T-helper 22 cell (primary cell): ENCODE measurements around the gene UNC45B.
"Not testable (repeated sequence)": the region's sequence is repeated elsewhere in the genome, so short reads cannot be mapped to it uniquely, and the experiment has no call there.

Experiments
- DNase-seq: peaks from one replicate; pipeline ENCODE4 v3.0.0-alpha.2; 2020; ENCODE audit warnings: low read depth

The UNC45B gene, protein sequence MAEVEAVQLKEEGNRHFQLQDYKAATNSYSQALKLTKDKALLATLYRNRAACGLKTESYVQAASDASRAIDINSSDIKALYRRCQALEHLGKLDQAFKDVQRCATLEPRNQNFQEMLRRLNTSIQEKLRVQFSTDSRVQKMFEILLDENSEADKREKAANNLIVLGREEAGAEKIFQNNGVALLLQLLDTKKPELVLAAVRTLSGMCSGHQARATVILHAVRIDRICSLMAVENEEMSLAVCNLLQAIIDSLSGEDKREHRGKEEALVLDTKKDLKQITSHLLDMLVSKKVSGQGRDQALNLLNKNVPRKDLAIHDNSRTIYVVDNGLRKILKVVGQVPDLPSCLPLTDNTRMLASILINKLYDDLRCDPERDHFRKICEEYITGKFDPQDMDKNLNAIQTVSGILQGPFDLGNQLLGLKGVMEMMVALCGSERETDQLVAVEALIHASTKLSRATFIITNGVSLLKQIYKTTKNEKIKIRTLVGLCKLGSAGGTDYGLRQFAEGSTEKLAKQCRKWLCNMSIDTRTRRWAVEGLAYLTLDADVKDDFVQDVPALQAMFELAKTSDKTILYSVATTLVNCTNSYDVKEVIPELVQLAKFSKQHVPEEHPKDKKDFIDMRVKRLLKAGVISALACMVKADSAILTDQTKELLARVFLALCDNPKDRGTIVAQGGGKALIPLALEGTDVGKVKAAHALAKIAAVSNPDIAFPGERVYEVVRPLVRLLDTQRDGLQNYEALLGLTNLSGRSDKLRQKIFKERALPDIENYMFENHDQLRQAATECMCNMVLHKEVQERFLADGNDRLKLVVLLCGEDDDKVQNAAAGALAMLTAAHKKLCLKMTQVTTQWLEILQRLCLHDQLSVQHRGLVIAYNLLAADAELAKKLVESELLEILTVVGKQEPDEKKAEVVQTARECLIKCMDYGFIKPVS

DNA sequence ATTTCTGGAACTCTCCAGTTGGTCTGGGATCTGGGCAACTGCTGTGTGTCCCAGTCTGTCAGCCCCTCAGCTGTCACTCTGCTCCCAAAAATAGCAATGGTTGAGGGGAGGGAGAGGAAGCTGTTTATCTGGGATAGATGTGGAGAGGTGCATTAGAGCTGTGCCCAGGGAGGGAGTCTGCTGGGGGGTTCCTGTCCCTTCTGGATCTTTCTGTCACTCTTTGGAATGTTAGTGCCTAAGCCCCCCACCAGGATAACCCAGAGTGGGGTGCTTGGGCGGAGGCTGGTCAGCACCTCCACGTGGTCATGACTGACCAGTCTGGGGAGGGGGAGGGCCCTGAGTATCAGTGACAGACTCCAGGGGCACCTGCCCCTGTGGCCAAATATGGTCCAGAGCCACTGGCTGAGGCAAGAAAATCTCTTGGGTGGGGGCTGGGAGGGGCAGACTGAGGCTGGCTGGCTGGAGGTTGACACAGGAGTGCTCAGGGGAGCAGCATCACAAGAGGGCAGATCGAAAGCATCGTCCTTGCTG lies at the start of gene UNC45B:
Gene UNC45B (plus strand): TSS at position 443 of the 531 bp plus-strand sequence. CDS start 447 bp downstream, outside the sequence.
- no peak for DNase-seq

DNA sequence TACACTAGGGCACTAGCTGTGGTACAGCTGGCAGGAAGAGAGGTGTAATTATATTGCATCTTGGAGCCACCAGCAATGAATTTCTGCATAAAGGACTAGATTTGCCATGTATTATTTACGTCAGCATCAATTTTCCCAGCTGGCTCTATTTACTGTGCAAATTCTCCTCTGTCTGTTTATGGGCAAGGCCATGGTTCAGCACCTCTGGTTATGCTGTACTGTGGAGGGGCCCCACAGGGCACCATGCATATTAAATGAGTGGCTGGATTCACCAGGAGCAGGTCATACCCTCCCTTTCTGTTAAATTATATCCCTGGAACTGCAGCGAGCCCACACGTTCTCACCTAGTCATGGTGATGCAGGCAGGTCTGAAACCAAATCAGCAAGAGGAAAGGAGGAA lies 47.7 kb upstream of the UNC45B start:
- no peak for DNase-seq

DNA sequence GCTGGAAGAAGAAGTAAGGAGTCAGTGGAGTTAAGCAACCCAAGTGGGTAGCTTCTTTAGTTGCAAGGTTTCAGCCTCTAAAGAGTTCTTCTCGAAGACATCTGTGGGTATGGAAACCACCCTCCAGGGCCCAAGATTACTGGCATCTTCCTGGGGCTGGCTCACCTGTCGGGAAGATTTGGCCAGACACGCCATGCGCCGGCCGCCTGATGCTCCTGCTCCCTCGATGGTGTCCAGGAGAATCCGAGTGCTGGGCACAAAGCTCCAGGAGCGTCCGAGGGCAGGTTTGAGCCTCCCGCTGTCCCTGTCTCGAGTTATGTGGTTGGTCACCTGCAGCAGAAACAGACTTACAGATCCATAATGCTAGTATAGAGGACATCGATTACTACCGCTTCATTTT lies 46.6 kb upstream of the UNC45B start:
- DNase-seq = no peak

DNA sequence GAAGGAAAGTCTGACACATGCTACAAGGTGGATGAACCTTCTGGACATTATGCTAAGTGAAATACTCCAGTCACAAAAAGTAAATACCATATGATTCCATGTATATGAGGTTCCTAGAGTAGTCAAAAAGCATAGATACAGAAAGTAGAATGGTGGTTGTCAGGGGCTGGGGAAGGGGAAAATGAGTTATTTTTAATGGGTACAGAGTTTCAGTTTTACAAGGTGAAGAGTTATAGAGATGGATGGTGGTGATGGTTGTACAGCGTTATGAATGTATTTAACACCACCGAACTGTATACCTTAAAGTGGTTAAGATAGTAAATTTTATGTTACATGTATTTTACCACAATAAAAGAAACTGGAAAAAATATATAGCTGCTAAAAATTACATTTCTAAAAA lies 45.9 kb upstream of the UNC45B start:
- no peak for DNase-seq

DNA sequence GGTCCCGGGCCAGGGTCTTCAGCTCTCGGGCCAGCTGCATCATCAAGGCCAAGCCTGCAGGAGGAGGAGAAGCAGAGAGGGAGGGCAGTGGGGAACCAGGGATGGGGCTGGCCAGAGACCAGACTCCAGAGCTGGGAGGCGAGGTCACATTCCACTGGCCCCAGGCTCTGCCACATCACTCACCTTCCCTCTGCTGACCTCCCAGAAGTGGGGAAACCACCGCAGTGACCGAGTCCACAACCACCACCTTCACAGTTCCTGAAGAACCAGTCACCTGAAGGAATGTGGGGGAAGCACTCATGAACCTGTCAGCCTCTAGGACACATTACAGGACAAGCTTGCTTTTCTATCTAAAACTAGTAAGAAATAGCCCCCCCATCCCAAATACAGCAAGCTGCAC lies 44.3 kb upstream of the UNC45B start:
- no peak for DNase-seq

DNA sequence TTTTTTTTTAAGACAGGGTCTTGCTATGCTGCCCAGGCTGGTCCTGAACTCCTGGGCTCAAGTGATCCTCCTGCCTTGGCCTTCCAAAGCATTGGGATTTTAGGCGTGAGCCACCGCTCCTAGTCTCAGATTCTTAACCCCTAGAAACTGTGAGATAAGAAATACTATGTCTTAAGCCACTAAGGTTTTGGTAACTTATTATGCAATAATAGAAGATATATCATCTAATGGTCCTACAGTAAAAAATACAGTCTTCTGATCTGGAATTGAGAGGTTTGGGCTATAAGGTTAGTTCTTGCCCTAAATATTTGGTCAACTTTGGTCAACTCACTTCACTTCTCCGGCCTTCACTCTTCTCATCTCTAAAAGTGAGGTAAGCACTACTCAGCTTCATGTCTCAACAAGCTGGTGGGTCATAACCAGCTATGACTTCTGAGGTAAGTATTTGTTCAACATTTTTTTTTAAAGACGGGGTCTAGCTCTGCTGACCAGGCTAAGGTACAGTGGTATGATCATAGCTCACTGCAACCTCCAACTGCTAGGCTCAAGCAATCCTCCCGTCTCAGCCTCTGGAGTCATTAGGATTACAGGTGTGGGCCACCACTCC lies 42.7 kb upstream of the UNC45B start:
- no peak for DNase-seq

DNA sequence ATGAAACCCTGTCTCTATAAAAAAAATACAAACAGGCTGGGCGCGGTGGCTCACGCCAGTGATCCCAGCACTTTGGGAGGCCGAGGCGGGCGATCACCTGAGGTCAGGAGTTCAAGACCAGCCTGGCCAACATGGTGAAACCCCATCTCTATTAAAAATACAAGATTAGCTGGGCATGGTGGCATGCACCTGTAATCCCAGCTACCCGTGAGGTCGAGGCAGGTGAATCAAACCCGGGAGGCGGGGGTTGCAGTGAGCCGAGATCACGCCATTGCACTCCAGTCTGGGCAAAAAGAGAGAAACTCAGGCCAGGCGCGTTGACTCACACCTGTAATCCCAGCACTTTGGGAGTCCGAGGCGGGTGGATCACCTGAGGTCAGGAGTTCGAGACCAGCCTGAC lies 36.8 kb upstream of the UNC45B start:
- DNase-seq = not testable (repeated sequence)

DNA sequence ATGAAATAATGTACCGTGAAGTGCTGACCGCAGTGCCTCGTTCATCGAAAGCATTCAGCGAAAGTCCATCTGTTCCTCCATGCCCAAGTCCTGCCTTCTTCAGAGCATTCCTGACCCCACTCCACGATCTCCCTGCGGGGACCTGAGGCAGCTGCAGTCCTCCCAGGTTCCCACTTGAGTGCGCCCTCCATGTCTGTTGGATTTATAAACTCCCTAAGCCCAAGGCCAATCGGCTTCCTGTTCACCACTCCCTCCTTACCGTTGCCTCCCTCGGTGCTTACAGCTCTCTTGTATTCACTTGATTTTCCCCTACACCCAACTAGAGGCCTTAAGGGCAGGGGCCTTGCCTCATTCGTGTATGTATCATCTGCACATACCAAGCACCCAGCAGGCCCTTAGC lies 30.8 kb upstream of the UNC45B start:
- DNase-seq = no peak

DNA sequence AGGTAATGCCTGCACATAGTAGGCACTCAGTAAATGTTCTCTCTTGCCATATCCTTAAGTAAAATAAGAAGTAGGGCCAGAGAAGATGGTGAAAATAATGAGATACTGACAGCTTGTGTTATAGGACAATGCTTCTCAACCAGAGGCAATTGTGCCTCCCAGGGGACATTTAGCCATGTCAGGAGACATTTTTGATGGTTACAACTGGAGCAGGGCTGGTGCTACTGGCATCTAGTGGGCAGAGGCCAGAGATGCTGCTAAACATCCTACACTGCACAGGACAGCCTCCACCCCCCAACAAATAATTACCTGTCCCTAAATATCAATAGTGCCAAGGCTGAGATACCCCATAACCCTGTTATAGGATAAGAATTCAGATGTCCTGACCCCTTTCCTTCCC lies 29.6 kb upstream of the UNC45B start:
- no peak for DNase-seq

DNA sequence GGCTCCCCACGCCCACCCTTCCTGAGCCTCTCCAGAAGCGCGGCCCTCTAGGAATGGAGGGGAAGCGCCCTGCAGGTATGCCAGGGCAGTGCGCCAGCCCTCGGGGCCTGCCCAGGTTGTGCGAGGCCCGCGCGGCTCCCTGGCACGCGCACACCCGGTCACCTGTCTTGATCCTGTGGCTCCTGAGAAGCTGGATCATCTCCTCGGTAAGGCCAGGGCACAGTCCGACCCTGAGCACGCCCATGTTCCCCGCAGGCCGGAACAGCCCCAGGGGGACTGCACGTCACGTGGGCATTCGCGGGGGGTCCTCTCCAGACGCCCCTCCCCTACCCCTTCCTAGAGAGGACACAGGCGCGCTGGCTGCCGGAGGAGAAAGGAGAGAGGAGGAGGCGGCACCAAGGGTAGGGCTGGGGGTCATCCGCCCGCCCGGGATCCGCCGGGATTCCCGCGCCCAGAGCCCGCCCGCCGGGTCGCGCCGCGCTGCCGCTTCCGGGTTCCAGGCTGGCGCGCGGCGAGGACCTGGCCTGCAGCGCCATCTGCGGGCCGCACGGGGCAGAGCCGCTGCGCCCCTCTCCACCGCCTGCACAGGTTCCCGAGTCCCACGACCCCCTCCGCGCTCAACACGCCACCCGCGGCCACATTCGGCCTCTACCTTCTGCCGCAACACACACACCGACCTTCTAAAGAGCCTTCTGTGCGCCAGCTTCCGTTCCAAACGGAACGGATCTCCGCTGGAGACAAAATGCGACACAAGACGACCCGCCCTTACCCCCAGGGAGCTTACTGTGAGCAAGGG lies 28.0 kb upstream of the UNC45B start, which contains the start of gene RAD51D:
Gene RAD51D (minus strand): TSS at position 491 of the 796 bp plus-strand sequence. CDS start 247 bp downstream, at position 244.
- peak; percentile 60 for DNase-seq

DNA sequence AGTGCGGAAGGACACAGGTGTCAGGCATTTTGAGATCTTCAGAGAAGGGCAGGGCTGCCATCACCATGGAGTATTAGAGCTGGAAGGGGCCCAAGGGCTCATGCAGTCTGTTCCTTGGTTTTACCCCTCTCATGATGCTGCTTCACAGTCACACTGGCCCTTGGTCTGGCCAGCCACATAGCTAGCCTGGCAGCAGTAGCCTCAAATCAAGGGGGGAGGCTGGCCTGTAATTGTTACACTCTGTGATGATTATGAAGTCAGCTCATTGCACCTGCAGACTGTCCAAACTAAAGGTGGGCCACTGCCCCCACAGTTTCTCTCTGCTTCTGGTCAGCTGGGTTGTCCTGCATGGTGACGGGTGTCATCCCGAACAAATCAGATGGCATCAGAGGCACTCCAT lies 26.3 kb upstream of the UNC45B start, which contains the start of gene FNDC8:
Gene FNDC8 (plus strand): TSS at position 301 of the 400 bp plus-strand sequence. CDS start 79 bp downstream, at position 380.
- DNase-seq = no peak

DNA sequence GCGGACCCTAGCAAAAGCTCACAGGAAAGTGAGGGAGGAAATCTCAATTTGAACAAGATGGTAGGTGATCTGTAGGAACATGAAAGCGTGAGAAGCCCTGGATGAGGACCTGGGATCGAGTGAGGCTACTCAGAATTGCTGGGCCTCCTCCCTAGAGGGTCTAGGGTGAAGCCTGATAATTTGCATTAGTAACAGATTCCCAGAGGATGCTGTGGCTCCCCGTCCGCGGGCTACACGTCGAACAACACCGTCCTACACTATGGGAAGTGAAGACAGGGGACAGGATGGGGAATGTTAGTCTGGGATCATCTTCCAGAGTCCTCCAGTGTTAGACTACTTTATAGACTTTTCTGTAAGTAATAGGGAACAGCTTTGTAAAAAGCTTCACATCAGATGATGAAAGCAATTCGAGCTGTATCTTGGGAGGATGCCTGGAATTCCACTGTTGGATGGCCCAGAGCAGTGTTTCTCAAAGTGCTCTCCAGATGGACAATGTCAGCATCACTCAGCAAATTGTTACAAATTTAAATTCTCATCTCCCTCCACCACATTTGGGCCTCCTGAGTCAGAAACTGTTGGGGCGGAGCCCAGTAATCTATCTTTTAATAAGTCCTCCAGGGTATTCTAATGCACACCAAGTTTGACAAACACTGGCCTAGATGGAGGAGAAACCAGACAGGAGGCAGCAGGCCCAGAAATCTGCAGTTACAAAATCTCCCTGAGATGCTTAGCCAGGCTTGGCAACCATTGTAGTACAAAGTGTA lies 19.7 kb upstream of the UNC45B start:
- no peak for DNase-seq

DNA sequence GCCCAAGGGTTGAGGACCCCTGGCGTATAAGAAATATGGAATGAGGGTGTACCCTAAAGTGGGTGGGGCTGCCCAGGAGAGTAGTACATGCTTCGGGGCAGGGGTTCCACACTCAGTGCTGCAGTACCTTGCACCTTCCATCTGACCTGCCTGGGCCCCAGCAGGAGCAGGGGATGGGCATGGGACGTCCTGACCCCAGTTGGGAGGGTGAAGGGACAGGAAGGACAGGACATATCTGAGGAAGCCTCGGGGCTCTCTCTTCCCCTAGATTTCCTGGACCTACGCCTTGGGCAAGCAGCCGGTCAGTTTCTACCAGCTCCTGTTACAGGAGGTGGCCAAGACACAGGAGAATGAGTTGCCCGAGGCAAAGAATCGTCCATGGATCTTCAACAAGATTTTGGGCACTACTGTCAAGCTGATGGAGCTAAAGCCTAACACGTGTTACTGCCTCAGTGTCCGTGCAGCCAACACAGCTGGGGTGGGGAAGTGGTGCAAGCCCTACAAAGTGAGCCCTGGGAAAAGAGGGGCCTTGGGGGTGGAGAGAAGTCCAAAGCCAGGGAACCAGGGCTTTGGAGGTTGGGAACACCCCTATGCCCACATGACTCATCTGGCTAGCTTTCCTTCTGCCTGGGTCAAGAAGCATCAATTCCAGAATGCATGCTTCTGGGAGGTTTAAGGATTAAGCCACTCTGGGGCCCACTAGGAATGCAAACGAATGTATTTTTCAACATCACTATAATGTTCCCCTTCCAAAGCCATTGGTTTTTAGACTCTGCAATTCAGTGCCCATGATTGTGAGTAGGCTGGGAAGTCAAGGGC lies 18.3 kb upstream of the UNC45B start:
- DNase-seq = no peak

DNA sequence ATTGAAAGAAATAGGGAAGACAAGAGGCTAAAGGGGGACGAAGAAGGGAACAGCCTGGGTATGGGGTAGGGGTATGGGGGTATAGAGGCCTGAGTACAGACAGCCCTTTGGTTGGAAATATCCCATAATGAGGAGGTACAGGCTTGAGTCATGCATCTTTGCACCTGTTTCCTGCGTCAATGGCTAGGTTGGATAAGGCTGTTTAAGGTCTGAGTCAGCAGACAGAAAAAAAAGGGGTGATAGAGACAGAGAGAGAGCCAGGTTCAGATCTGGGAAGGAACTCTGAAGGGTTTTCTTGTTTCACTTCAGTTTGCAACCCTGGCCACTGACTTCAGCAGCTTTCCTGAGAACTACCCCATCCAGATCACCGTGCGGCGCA lies 17.7 kb upstream of the UNC45B start:
- DNase-seq = no peak

DNA sequence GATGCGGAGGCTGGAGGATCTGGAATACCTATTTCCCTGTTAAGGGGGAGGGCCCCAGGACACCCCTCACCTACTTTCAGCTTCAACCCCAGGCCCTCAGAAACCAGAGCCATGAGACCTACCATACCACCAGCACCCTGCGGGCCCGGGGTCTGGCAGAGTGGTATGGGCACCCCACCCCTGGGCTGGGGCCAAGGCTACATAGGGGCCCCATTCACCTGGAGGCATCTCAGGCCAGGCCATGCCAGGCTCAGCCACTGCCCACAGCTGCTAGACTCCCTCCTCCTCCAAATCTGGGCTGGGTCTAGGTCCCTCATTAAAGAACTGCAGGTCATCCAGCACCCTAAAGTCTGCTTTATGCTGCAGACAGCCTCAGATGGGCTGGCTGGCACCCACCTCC lies 17.2 kb upstream of the UNC45B start:
- no peak for DNase-seq

DNA sequence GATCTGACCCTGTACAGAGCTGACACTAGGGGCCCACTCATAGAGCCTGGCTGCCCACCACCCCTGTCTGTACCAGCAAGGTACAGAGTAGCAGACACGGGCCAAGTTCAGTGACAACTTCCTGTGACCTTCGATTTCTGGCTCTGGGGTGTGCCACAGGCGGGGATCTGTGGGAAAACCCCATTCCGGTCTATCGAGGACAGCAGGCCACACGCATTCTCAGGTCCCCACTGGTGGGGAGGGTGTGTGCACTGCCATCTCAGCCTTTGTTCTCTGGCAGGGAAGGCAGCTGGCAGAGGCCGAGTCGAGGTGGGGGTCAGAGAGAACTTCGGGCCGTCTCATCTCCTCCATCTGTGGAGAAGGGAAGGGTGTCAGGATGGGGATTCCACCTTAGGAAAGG lies 15.5 kb upstream of the UNC45B start:
- DNase-seq = no peak

DNA sequence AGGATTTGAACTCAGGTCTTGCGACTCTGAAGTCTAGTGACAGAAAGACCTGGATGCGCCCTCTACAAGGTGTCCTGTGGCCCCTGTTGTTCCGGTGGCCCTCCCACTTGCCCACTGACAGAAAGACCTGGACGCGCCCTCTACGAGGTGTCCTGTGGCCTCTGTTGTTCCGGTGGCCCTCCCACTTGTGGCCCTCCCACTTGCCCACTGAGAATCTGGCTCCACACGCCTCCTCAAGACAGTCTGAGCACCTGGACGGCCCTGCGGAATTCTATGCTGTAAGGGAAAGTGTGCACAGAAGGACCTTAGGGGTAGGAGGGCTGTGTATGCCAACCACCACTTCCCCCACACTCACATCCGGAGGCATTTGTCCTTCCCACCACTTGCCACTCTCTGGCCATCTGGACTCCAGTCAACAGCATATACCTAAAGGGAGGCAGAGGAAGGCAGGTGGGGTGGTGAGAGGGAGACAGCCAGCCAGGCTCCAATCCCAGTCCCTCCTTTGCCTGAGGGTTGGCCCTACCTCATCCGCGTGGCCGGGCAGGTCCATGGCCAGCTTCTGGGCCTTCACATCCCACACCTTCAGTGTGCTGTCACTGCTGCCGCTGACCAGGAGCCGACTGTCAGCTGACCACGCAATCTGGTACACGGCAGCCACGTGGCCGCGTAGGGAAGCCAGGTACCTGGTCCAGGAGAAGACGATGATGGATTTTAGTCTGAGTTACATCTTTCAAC lies 14.6 kb upstream of the UNC45B start:
- DNase-seq = no peak

DNA sequence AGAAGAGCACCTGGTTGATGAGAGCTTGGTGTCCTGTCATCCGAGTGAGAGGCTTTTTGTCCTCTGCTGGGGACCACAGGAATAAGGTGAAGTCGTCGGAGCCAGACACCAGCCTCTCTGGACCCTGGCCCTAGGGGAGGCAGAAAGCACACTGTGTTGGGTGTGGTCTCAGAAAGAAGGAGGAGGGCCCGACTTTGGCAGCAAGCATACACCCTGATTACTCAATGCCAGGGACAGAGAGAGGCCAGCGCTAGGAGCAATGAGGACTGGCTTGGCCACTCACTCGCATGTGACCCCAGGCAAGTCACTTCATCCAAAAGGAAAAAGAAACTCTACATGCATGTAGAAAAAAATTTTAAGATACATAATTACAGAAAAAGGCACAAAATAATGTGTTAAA lies 12.3 kb upstream of the UNC45B start:
- no peak for DNase-seq

DNA sequence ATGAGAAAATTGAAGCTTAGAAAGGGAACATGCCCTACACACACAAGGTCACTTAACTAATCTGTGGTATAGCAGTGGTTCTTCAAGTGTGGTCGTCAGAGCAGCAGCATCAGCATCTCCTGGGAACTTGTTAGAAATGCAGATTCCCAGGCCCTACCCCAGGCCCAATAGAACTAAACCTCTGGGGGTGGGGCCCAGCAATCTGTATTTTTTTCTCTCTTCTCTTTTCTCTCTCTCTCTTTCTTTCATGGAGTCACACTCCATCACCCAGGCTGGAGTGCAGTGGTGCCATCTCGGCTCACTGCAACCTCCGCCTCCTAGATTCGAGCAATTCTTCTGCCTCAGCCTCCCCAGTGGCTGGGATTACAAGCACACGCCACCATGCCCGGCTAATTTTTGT lies 9.4 kb upstream of the UNC45B start:
- DNase-seq = no peak
